HG03354 (cell line): ENCODE measurements around the gene FHOD3.

Source experiments
- ATAC-seq: cut with Tn5 transposase; IDR thresholded peaks from one replicate; pipeline ENCODE4 v1.9.1; 2021; ENCODE audit warnings: mild to moderate bottlenecking; ENCODE audit not compliant: unreplicated experiment, poor library complexity, severe bottlenecking

The FHOD3 gene

DNA sequence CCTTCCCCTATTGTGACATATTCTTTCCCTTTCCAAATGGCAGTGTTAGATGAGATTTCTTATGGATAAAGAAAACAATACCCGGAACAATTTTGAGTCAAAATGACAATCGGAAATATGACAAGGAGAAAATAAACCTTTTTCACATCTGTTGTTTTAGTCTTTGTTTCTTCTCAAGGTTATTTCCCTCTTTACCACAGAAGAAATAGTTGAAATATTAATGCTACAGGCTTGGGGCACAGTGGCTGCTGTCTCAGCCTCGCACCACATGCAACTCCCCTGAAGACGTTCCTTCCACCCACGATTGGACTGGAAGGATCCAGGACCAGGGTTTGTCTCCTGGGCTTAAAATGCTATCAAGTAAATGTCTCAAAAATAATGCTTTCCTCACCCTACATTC lies 77.6 kb downstream of the FHOD3 start:
- ATAC-seq = no peak

DNA sequence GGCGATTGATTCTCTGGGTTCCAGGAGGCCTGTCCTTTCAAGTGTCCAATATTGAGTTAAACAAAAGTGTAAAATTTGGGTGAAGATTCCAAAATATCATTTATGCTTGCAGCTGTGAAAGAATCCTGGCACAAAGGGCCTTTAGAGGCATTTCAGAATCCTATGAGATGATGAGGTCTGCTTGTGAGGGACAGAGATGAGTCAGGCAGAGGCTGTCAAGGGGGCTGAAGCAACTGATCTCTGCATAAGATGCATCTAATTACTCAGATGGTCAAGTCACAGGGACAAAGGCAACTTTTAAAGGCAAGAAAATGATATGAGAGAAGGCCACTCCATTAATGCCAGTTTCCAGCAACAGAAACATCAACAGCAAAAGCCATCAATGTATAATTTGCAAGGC lies 78.8 kb downstream of the FHOD3 start:
- no peak for ATAC-seq

DNA sequence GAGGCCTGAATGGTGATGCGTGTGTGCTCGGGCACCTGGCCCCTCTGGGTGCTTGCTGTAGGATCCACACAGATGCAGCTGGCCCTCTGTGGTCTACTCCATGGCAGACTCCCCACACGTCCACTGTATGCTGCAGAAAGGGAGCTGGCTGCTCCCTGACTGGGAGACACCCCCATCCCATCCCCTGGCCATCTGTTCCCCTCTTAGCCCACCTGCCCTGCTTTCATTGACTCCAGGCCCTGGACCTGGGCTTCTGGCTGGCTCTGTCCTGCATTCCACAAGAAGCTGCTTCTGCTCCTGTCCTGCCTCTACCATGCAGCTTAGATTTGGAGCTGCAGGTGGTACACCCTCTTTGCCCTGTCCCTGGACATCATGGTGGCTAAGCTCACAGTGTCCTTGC lies 80.1 kb downstream of the FHOD3 start:
- ATAC-seq = no peak

GRCh38 chr18:36378205-36378604 lies 80.7 kb downstream of the FHOD3 start:
- ATAC-seq = no peak

DNA sequence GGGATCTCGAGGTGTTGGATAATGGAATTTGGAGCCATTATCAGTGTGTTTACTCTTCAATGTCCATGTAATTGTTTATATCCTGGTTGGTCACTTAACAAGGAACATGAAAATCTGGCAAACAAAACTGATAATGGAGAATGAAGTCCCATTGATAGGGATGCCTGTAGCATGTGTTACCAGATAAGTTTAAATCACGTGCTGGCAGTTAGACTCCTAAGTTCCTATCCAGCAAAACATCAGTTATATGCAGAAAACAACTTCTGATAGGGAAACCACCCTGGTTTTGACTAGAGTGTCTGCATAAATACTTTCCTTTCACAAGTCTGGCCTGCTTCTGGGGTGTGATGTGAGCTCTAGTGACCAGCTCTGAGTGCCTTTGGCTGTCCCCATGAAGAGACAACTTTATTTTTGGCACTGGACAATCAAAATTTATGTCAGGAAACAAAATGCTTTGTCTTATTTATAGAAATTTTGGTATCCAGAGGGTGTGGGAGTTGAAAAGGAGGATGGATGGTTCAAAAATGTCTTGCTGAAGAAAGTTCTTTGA lies 82.0 kb downstream of the FHOD3 start:
- no peak for ATAC-seq

GRCh38 chr18:36380173-36380827 lies 82.8 kb downstream of the FHOD3 start:
- no peak for ATAC-seq

DNA sequence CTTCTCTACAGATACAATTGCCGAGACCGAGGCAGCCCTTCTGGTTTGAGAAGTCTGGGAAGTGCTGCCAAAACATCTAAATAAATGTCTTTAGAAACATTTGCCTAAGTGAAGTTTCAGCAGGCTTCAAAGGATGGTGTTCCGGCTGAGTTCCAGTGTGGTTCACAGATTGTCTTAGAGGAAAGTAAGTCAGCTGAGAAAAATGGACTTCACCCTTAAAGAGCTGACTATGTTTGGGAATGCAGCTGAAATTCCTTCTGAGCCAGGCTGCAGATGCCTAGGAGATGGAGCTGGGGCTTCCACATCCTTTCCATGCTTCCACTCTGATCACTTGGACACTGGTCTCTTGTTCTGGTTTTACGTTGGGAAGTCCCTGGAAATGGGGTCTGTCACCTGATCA lies 83.6 kb downstream of the FHOD3 start:
- no peak for ATAC-seq

GRCh38 chr18:36382854-36383253 lies 85.3 kb downstream of the FHOD3 start:
- ATAC-seq = no peak

DNA sequence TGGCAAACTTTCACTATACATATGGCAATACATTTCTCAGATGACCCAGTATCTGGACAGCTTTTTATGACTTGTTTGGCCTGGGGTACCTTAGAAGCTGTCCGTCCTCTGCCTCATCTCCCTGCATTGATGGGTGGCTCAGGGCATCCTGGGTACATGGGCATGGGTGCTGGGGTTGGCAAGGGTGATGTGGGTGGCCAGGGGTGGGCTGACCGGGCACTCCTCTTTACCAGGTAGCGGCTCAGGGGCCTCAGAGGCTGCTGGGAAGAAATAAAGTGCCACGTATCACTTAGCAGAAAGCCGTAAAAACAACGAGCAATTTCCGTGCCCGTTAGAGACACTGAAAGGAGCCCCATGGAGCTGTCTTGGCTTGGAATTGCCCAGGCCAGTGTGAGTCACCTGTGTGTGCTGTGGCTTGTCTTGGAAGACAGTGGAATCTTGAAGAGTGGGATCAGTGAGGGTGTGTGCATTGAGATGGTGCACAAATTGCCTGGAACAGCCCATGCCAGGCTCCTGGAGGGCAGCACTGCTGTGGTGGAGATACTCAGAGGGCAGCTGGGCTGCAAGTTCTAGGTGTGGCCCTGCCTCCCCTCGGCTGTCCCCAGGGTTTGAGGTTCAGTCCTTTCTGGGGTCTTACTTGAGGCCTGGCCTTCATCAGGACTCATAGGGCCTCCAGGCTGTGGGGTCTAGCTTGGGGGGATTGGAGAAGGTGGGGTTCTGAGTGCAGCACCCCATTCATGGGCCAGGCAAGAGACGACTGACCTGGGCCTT lies 88.8 kb downstream of the FHOD3 start:
- no peak for ATAC-seq

GRCh38 chr18:36387310-36387709 lies 89.8 kb downstream of the FHOD3 start:
- ATAC-seq = no peak

- ATAC-seq = no peak
Measured at GRCh38 chr18:36388310-36388709, 90.8 kb downstream of the FHOD3 start.

DNA sequence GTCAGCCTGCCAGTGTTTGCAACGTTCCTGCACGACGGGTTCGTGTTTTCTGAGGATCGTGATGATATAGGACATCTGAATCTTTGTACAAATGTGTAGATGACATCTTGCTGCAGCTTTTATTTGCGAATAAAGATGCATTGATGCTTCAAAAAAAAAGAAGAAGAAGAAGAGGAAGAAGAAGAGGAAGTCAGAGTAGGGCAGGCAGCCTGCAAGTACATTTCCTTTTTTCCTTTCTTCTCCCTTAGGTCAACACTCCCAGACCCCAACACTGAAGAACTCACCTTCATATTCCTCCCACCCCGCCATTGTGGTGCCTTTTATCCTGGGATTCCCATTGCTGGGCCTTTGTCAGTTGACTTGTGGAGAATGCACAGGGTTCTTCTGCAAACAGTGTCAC lies 91.5 kb downstream of the FHOD3 start:
- ATAC-seq = no peak

DNA sequence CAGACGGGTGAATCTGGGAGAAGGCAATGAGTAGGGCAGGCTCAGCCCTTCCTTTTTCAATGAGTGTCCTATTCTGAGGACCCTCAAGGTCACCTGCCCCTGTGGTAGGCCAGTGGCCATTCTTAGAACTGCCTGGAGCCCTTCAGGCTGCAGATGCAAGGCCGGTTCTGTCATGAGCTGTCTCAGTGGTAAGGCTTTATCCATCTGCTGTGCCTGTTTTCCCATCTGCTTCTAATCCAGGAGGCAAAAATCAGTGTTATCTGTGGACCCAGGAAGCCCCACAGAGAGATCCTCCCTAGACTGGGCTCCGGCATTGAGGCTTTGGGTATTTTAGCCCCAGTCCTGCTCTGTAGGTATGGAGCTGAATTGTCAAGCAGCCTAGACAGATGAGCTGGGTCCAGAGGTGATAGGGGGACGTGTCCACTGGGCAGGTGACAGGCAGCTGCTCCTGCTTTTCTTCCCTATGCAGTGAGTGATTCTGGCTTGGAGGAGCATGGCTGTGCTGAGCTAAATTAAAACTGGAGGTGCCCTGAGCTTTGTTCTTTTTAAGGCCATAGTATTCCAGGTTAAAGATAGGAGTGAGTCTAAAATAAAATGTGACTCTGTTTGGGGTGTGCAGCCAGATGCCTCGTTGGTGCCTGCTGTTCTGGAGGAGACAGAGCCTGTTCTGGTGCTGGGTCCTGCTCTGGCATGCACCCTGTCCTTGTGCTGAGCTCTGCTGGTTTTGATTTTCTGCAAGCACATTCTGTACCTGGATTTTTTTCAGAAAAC lies 92.5 kb downstream of the FHOD3 start:
- no peak for ATAC-seq

DNA sequence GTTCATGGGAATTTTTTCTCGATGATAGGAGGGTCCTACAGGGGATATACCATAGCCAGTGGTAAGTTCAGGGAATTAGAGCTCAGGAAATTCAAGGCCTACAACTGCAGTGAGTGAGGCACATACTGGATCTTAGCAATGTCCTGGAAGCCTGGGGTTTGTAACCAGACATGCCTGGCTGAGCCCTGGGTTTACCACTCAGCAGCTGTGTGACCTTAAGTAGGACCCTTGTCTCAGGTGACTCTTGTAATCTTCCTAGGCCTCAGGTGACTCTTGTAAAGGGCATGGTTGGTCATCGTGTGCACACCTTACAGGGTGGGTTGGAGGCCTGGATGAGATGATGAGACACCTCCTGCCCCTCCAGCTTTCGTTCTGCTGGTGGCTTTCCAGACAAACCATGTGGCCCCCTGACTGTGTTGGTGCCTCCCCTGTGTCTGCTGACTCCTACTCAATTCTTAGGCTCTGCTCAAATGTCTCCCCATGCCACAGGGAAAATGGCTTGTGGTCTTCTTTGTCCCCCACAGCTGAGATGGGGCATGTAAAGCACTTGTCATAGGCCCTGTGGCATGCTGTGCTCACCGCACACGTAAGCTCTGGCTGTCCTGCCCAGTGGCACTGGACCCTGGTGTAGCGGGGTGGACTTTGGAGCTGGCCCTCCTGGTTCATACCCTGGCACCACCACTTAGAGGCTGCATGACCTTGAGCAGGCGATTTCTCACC lies 94.1 kb downstream of the FHOD3 start:
- no peak for ATAC-seq

DNA sequence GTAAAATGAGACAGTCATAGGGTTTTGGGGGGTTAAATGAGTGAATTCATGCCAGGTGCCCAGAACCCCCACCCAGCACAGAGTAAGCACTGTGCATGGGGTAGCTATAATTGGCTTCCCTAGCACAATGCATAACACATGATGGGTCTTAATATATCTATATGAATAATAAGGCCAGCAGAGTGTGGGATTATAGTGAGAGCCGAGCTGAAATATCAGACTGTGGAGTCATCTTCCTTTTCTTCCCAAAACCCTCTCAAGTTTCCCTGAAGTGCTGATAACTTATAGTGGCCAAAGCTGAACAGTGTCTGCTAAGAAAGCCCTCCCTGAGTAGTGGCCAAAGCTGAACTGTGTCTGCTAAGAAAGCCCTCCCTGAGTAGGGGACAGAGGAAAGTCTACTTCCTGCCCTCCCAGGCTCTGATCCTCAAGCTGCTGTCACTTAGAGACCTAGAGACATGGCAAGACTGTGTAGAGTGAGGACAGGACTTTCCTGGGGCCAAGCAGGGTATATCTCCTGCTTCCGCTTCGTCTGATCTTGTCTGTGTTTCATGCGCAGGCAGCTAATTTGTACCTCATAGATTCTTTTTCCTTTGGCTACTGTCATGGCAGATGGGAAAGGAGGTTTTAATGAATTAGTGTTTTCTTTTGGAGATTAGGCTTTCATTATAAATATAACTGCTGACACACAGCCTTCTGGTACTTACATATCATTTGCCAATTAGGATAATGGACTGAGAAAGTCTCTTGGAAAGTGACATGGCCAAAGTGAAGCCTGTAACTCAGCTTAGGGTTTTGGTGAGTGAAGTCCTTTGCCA lies 94.9 kb downstream of the FHOD3 start:
- no peak for ATAC-seq

DNA sequence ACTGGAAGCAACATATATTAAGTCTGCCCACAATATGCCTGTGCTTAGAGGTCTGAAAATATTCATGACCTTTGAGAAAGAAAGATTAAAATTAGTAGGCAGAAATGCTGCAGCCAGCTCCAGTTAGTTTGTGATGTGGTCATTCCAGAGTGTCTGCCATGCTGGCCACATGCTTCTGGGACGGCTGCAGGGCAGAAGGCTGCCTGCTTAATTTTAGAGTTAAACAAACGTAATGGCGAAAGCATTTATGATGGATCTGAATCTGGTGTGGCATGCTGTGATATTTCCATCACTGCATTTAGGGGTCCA lies 95.4 kb downstream of the FHOD3 start:
- no peak for ATAC-seq

DNA sequence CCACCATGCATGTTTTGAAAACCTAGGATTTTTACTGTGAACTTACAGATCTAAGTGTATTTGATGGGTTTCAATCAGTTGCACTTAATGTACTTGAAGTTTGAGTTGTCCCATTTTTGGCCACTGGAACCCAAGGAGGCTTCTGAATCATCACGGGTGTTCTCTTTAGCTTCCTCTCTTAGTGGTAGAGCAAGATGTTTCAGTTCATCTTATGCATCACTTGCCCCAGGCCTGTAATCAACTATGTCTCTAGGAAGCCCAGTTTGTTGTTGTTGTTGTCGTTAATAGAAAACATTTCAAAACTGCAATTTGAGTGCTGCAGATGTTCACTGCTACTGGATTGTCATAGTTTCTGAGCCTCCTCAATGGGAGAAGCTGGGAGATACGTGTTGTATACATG lies 97.0 kb downstream of the FHOD3 start:
- ATAC-seq = no peak

- no peak for ATAC-seq
Measured at GRCh38 chr18:36396190-36396589, 98.7 kb downstream of the FHOD3 start.

GRCh38 chr18:36397033-36397432 lies 99.5 kb downstream of the FHOD3 start:
- ATAC-seq = no peak
